Superior temporal gyrus (tissue), 1 donor: Measurements from ENCODE around the gene PIEZO2.

Experiments
- DNase-seq: peaks from one replicate; pipeline ENCODE4 v3.0.0-alpha.2; 2016; ENCODE audit errors: extremely low spot score

The PIEZO2 gene

GRCh38 chr18:10745971-10746370 is 403.4 kb downstream of the PIEZO2 start:
- no peak for DNase-seq

GRCh38 chr18:10745219-10745618 is 404.1 kb downstream of the PIEZO2 start:
- no peak for DNase-seq

DNA sequence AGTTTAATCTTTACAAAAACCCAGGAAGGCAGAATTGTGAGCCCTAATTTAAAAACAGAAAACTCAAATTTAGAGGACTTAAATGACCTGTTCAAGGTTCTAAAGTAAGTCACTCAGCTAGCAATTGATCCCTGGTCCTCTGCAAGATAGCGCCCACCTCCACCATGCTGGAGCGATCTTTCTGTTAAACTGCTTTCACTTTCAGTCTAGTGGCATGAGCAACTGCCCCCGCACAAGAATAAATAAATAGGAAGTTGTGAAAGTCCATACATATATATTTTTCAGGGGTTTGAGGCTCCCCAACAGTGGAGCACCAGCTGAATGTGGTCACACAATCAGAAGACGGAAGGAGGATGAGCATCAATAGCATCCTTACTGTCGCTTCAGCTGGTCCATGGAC is 405.6 kb downstream of the PIEZO2 start:
- DNase-seq, result no peak

- no peak for DNase-seq
These were observed 410.2 kb downstream of the PIEZO2 start for GRCh38 chr18:10739152-10739551.

DNA sequence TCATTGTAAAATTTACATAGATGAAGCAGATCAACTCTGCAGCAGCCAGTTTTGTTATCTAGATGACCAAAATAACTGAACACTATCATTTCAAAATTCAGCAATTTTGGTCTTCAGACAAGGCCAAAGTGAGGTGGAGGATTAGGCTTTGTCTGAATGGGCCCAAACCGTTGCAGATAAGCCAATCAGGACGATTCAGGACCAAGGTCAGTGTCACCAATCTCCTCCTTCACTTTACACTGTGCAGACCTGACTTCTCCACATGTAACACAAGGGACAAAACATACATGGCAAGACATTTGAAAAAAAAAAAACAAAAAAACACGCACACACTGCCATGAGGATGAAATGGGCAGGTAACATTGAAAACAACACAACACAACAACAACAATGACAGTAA is 412.4 kb downstream of the PIEZO2 start:
- DNase-seq, result no peak

- DNase-seq, result no peak
These were observed 416.4 kb downstream of the PIEZO2 start for GRCh38 chr18:10732990-10733389.

DNA sequence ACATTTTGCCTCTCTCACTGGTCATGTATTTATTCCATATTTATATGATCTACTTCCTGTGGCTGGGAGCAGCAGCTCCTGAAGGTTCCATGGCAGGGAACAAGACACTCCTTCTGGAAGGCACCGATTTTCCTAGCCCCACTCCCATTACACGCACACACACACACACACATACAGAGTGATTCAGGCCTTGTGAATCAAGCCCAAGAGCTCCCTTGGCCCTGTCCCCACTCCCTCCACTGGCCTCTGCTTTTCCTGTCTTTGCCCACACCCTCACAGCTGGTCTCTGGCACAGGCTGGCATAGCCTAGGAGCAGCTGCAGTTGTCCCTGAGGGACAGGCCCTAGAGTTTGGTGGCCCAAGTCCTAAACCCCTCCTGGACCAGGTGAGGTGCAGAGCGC is 421.9 kb downstream of the PIEZO2 start:
- peak; percentile 46 for DNase-seq

- DNase-seq, result no peak
These were observed 422.9 kb downstream of the PIEZO2 start for GRCh38 chr18:10726198-10727068.

GRCh38 chr18:10724666-10725065 is 424.7 kb downstream of the PIEZO2 start:
- no peak for DNase-seq

GRCh38 chr18:10723496-10723895 is 425.9 kb downstream of the PIEZO2 start:
- no peak for DNase-seq

DNA sequence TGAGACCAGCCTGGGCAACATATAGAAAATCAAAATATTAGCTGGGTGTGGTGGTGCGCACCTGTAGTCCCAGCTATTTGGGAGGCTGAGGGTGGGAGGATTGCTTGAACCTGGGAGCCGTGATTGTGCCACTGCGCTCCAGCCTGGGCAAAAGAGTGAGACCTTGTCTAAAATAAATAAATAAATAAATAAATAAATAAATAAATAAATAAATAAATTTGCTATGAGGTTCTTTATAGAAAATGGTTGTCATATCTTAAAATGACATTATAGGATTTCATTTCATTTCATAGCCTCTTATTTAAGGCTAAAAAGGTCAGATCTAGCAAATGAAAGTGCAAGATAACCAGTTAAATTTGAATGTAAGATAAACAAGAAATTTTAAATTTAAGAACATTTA is 430.6 kb downstream of the PIEZO2 start:
- no peak for DNase-seq

DNA sequence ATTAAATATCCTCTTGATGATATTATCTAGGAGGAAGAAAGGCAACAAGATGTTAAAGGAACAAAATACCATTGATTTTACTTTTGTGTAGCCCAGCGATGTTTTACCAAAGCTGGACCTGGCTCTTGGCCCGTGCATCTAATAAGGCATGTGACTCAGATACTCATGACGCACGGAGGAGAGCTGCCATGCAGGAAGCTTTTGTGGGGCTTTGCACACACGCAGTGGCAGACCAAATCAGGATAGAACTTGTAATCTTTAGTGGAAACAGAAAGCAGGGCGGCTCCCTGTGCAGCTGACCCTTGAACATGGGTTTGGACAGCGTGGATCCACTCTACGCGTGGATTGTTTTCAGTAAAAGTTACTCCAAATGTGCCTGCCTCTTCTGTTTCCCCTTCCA is 433.6 kb downstream of the PIEZO2 start:
- DNase-seq, result peak; percentile 35

GRCh38 chr18:10713409-10713808 is 436.0 kb downstream of the PIEZO2 start:
- no peak for DNase-seq

- no peak for DNase-seq
These were observed 442.1 kb downstream of the PIEZO2 start for GRCh38 chr18:10707294-10707693.

- DNase-seq, result peak; percentile 50
These were observed 443.6 kb downstream of the PIEZO2 start for GRCh38 chr18:10705786-10706185.

- DNase-seq, result no peak
These were observed 444.1 kb downstream of the PIEZO2 start for GRCh38 chr18:10705291-10705690.

- DNase-seq, result no peak
These were observed 447.2 kb downstream of the PIEZO2 start for GRCh38 chr18:10702206-10702605.

DNA sequence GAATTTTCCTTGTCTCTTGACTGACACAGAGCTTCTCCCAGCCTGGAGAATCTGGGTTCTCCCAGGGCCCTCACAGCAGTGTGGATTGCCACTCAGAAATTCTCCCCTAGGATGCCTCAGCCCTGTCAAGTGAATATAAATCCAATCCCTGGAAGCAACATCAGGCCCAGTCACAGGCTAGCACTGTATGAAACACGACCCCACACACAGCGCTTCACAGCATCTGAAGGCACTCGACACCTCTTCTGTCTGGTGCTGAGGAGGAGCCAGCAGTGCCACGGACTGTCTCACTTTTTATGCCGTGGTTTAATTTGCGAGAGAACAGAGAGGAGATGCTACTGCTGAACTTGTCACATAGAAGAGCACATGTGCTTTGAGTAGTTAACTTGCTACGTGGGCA is 459.0 kb downstream of the PIEZO2 start:
- no peak for DNase-seq

DNA sequence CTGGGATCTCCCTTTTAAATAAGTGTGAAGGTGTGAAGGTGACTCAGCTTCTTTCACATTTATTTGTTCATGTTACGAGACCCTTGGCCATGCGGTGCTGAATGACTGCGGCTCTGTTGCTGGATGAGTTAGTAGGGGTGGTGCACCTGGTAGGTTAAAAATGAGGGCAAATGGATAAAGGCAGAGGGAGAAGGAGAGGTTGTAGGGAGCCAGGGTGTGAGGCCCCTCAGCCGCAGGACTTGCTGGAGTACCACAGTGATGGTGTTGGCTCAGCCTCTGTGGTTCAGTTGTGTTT is 459.4 kb downstream of the PIEZO2 start:
- no peak for DNase-seq

GRCh38 chr18:10689236-10690034 is 459.9 kb downstream of the PIEZO2 start:
- DNase-seq, result no peak

DNA sequence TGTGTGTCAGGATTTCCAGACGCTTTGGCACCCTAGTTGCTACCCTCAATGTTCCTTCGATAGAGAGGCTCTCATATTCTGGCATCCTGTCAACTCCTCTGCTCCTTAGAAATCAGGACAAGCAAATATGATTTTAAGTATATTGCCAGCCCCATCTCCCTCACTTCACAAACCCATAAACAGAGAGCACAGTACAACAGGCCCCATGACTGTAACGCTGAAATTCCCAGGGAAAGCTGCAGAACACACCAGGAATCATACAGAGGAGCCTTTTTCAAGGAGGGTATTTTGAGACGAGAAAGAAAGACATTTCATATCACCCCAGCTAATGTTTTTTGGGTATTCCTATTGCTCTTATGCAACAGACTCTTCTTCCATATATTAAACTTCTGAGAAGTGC is 460.6 kb downstream of the PIEZO2 start:
- no peak for DNase-seq

GRCh38 chr18:10687161-10687925 is 462.0 kb downstream of the PIEZO2 start:
- no peak for DNase-seq
